Activated T-cell treated with anti-CD3 and anti-CD28 coated beads, Interleukin-2, amount 50 U/mL, for 24 hours (primary cell): ENCODE data around the gene PHLDB2.
A peak's percentile ranks its signal among the peaks of the same experiment; 100 is the strongest.

Experiments used
- DNase-seq: peaks from one replicate; pipeline ENCODE4 v3.0.0-alpha.2; 2020
- H3K27ac Mint-ChIP-seq: 2 replicates; pipeline ENCODE4 v1.8.0; 2020; ENCODE audit warnings: mild to moderate bottlenecking, mixed read lengths
- H3K27me3 Mint-ChIP-seq: 2 replicates; pipeline ENCODE4 v1.8.0; 2020; ENCODE audit warnings: mixed read lengths
- H3K36me3 Mint-ChIP-seq: 2 replicates; pipeline ENCODE4 v1.8.0; 2020; ENCODE audit warnings: low read depth, mixed read lengths
- H3K4me1 Mint-ChIP-seq: 2 replicates; pipeline ENCODE4 v1.8.0; 2020; ENCODE audit warnings: low read depth, mixed read lengths
- H3K4me3 Mint-ChIP-seq: 2 replicates; pipeline ENCODE4 v1.8.0; 2020; ENCODE audit warnings: mild to moderate bottlenecking, moderate library complexity, mixed read lengths
- H3K9me3 Mint-ChIP-seq: 2 replicates; pipeline ENCODE4 v1.8.0; 2020; ENCODE audit warnings: mixed read lengths

Gene PHLDB2

GRCh38 chr3:111984636-111985298 is 125.7 kb downstream of the PHLDB2 start:
- Mint-ChIP-seq H3K4me3 (no peak overlapping the region), H3K9me3 (no peaks in the 10 kb centered on the region), H3K27me3 (no peaks in the 10 kb centered on the region), H3K27ac (peak overlapping the region; percentile 82), H3K36me3 (peaks cover 88% of the 10 kb centered on the region), H3K4me1 (peaks cover 79% of the 10 kb centered on the region)
- no peak for DNase-seq

GRCh38 chr3:111986800-111987199 is 127.7 kb downstream of the PHLDB2 start:
- Mint-ChIP-seq H3K27ac (peak overlapping the region; percentile 42), H3K4me1 (peaks cover 61% of the 10 kb centered on the region), H3K4me3 (no peak overlapping the region), H3K36me3 (peaks cover 79% of the 10 kb centered on the region), H3K9me3 (no peaks in the 10 kb centered on the region), H3K27me3 (no peaks in the 10 kb centered on the region)
- no peak for DNase-seq

DNA sequence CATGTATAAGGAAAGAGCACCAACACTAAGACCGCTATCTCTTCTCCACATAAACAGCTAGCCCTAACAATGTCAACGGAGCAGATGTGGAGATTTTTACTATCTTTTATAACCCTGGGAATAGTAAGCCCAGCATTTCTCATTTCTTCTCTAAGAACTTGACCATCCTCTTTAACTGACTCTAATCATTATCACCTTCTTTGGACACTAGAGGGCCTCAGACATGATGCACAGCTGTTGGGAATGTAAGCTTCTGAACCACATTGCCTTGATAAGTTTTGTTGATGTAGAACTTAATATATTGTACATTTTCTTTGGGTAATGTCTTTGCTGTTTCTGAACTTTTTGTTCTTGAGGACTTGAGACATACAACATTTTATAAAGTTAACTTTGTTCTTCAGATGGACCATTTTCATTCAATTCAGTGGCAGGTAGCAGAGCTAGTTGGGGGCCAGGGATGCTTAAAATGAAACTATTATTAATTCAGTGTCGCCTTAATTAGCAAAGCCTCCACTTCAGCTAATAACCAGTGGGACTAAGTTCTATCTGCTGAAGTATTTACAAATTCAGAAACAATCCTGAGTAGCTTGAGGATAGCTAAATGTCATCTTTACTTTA is 130.1 kb downstream of the PHLDB2 start:
- H3K9me3 Mint-ChIP-seq, result no peaks in the 10 kb centered on the region
- peaks cover 42% of the 10 kb centered on the region for H3K4me1 Mint-ChIP-seq
- H3K27me3 Mint-ChIP-seq, result no peaks in the 10 kb centered on the region
- DNase-seq, result no peak
- no peak overlapping the region for H3K4me3 Mint-ChIP-seq
- H3K36me3 Mint-ChIP-seq, result peaks cover 73% of the 10 kb centered on the region
- no peak overlapping the region for H3K27ac Mint-ChIP-seq

DNA sequence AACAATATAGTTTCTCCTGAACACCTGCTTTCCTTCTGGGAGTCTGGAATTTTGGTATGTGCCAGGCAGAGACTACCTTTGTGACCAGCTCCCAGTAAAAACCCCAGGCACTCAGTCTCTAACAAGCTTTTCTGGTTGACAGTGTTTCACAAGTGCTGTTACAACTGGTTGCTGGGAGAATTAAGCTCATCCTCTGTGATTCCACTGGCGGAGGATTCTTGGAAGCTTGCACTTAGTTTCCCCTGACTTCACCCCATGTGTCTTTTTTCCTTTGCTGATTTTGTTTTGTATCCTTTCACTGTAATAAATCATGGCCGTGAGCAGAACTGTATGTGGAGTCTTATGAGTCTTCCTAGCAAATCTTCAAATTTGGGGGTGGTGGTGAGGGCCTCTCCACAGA is 134.0 kb downstream of the PHLDB2 start:
- Mint-ChIP-seq H3K27me3 (no peaks in the 10 kb centered on the region), H3K4me3 (no peak overlapping the region), H3K27ac (no peak overlapping the region), H3K4me1 (peaks cover 15% of the 10 kb centered on the region), H3K36me3 (peaks cover 39% of the 10 kb centered on the region), H3K9me3 (no peaks in the 10 kb centered on the region)
- no peak for DNase-seq

DNA sequence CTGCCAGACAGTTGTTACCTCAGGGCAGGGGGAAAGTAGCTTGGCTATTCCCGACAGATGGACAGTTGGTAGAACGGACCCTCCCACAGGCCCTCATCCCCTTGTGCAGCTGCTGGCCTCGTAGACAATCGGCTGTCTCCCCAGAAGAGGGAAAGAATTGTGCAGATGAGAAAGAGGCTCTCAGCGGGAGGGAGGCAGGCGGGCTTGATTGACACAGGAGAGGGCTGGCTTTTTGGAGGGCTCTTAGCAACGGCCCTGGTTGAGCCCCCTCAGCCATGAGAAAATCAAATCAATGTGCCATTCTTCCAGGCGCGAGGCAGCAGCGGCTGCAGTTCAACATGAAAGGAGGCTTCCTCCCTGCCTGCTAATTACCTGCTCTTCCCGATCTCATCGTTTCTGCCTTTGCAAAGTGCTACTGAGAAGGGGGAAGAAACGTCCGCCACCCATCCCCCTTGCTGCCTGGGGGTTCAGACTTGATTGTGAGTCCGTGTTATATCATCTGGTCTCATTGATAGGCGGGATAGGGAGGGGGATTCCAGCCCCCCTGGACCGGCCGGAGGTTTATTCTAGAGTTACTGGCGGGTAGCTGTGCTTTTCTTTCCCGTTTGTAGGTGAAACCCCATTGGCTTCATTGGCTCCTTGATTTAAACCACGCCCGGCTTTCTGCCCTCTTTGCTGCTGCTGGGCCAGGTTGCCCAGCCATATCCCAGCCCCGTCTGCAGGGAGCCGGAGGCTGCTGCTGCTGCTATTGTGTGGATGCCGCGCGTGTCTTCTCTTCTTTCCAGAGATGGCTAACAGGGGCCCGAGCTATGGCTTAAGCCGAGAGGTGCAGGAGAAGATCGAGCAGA is 139.8 kb downstream of the PHLDB2 start, which contains the start of gene TAGLN3:
Gene TAGLN3 (plus strand): TSS at position 287 of the 848 bp plus-strand sequence. CDS start 501 bp downstream, at position 788.
- H3K4me1 Mint-ChIP-seq, result peaks cover 53% of the 10 kb centered on the region
- peak; percentile 42 for DNase-seq
- no peaks in the 10 kb centered on the region for H3K27me3 Mint-ChIP-seq
- no peak within 1 kb of the TSS for H3K27ac Mint-ChIP-seq
- no peaks in the 10 kb centered on the region for H3K9me3 Mint-ChIP-seq
- H3K4me3 Mint-ChIP-seq, result peak within 1 kb of the TSS; percentile 65
- no peaks in the 10 kb centered on the region for H3K36me3 Mint-ChIP-seq

DNA sequence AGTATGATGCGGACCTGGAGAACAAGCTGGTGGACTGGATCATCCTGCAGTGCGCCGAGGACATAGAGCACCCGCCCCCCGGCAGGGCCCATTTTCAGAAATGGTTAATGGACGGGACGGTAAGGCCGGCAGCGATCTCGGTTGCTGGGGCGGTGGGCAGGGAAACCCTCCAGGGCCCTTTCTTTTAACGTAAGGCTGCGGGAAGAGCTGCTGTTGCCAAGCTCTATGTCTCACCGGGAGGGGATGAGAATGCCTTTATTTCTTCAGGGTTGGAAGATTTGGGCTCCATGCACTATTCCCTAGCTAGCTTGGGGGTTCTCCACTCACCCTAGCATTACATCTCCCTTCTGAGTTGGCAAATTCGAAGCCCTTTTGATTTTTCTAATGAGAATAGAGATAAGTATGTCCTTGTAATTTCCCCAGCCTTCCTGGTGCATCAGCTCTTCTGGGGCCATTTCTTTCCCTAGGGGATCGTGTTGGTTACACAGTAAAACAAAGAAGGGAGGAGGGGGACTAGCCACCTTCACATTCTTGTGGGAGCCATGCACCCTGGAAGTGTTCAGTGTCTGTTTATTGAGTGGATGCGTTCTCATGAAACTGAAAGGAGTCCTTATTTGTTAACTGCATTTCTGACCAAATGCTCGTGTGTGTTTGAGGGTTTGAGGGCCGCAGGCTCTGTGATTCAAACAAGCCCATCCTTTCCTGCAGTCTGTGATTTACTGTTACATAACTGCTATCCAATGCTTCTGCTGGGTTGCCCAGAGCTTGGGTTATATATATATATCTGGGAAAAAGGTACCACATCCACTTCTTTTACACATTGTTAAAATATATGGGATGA is 140.6 kb downstream of the PHLDB2 start:
- H3K27ac Mint-ChIP-seq, result no peak overlapping the region
- H3K4me3 Mint-ChIP-seq, result peak overlapping the region; percentile 65
- no peak for DNase-seq

GRCh38 chr3:112000367-112000771 is 141.3 kb downstream of the PHLDB2 start:
- Mint-ChIP-seq H3K9me3 (no peaks in the 10 kb centered on the region), H3K27me3 (no peaks in the 10 kb centered on the region), H3K36me3 (no peaks in the 10 kb centered on the region), H3K4me1 (peaks cover 67% of the 10 kb centered on the region), H3K27ac (no peak overlapping the region), H3K4me3 (no peak overlapping the region)
- no peak for DNase-seq

More for the DNA sequence above, 140.6 kb downstream of the PHLDB2 start:
- Mint-ChIP-seq H3K4me1 (peaks cover 61% of the 10 kb centered on the region), H3K27me3 (no peaks in the 10 kb centered on the region), H3K9me3 (no peaks in the 10 kb centered on the region), H3K36me3 (no peaks in the 10 kb centered on the region)

GRCh38 chr3:112000966-112001365 is 141.9 kb downstream of the PHLDB2 start:
- H3K27me3 Mint-ChIP-seq, result no peaks in the 10 kb centered on the region
- H3K9me3 Mint-ChIP-seq, result no peaks in the 10 kb centered on the region
- no peak overlapping the region for H3K27ac Mint-ChIP-seq
- DNase-seq, result no peak
- H3K4me1 Mint-ChIP-seq, result peaks cover 64% of the 10 kb centered on the region
- H3K4me3 Mint-ChIP-seq, result no peak overlapping the region
- H3K36me3 Mint-ChIP-seq, result no peaks in the 10 kb centered on the region

GRCh38 chr3:112001526-112001925 is 142.5 kb downstream of the PHLDB2 start:
- no peak for DNase-seq
- Mint-ChIP-seq H3K4me1 (peaks cover 64% of the 10 kb centered on the region), H3K36me3 (no peaks in the 10 kb centered on the region)

DNA sequence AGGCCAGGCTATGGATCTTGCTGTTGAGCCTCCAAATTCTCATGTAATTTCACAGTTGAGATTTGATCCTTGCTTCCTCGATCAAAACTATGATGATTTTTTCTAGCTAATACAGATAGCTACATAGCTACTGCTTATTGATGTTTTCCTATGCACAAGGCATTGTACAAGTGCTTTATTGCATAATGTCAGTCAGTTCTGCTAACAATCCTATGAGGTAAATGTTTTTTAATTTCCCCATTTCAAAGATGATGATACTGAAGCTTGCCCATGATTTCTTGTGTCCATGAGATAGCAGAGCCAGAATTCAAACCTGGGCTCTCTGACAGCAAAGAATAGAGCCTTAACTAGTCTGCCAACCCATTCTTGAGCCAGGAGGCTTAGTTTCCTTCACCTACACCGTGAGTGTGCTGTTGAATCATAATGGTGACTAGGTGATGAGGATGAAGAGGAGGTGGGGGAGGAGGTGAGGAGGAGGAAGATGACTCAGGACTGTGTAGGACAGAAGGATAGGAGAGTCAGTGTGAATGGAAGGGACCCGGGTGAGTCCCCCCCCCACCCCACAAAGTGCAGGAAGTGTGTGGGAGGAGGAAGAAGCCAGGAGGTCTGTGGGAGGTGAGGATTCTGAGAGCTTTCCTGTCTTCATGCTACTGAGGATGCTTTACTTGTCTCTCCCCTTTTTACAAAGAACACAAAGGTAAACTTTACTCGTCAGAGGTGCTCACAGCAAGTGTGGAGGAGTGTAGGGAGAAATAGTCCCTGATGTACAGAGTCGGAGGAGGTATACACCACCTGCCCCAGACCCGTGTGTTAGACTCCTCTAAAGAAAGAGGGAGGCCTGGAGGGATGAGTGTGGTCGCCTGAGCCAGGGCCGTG is 143.3 kb downstream of the PHLDB2 start:
- no peaks in the 10 kb centered on the region for H3K36me3 Mint-ChIP-seq
- H3K4me1 Mint-ChIP-seq, result peaks cover 70% of the 10 kb centered on the region
- no peaks in the 10 kb centered on the region for H3K27me3 Mint-ChIP-seq
- DNase-seq, result peak; percentile 72
- H3K9me3 Mint-ChIP-seq, result no peaks in the 10 kb centered on the region
- peak overlapping the region; percentile 94 for H3K27ac Mint-ChIP-seq
- peak overlapping the region; percentile 59 for H3K4me3 Mint-ChIP-seq

More at GRCh38 chr3:112001526-112001925, 142.5 kb downstream of the PHLDB2 start:
- H3K27me3 Mint-ChIP-seq, result no peaks in the 10 kb centered on the region
- H3K9me3 Mint-ChIP-seq, result no peaks in the 10 kb centered on the region
- H3K27ac Mint-ChIP-seq, result peak overlapping the region; percentile 94
- H3K4me3 Mint-ChIP-seq, result no peak overlapping the region

DNA sequence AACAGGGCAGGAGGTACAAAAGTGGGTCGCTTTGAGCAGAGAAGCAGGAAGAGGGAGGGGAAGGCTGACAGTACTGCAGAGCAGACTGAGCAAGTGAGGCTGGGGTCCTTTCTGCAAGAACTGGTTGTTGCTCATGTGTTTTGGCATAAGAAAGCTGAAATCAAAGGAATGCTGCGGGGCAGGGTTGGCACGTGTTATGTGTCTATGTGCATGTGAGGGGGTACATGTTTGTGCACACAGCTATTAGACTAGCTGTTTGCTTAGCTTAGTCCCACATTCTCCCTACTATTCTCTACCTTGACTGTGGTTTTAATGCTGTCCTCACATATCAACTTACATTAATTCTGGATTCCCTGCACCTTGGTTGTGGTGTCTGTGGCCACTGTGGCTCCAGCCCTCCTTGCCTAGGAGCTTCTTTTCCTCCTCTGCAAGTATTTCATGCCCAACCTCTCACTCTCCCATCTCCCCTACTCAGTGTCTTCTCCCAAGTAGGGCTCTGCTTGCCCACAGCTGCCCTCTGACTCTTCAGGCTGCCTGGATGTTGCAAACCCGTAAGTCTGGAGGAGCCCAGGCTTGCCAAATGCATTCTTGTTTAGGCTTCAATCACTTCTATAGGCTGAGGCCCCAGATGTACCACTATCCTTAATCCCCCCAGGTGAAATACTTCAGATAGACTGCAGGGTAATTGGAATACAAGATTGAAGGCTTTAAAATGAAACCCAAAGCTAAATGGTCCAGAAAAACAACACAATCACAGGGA is 144.4 kb downstream of the PHLDB2 start:
- Mint-ChIP-seq H3K27ac (peak overlapping the region; percentile 94), H3K4me3 (peak overlapping the region; percentile 59), H3K4me1 (peaks cover 68% of the 10 kb centered on the region), H3K36me3 (no peaks in the 10 kb centered on the region), H3K9me3 (no peaks in the 10 kb centered on the region), H3K27me3 (no peaks in the 10 kb centered on the region)
- no peak for DNase-seq

DNA sequence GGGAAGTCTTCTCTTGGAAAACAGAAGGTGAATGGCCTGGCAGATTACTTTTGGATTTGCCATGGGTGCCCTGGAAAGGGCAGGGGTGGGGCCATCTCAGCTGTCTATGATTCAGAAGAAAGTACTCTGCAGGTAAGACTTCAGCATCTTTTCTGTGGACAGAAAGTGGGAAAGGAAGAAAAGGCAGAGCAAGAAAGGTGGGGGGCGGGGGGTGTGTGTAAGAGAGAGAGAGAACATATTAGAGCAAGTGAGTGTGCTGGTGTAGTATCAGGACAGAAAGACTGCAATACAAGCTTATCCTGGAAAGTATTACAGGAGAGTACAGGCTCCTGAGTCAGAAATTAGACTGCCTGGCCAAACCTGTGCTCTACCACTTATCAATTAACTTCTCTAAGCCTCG is 145.1 kb downstream of the PHLDB2 start:
- H3K27ac Mint-ChIP-seq, result peak overlapping the region; percentile 94
- H3K4me3 Mint-ChIP-seq, result no peak overlapping the region
- no peaks in the 10 kb centered on the region for H3K9me3 Mint-ChIP-seq
- H3K36me3 Mint-ChIP-seq, result no peaks in the 10 kb centered on the region
- H3K4me1 Mint-ChIP-seq, result peaks cover 61% of the 10 kb centered on the region
- DNase-seq, result no peak
- H3K27me3 Mint-ChIP-seq, result no peaks in the 10 kb centered on the region

GRCh38 chr3:112004669-112005068 is 145.6 kb downstream of the PHLDB2 start:
- no peaks in the 10 kb centered on the region for H3K36me3 Mint-ChIP-seq
- no peak for DNase-seq
- H3K4me1 Mint-ChIP-seq, result peaks cover 58% of the 10 kb centered on the region
- no peaks in the 10 kb centered on the region for H3K9me3 Mint-ChIP-seq
- no peaks in the 10 kb centered on the region for H3K27me3 Mint-ChIP-seq
- peak overlapping the region; percentile 94 for H3K27ac Mint-ChIP-seq
- no peak overlapping the region for H3K4me3 Mint-ChIP-seq
